ENCODE measurements around the gene WDR17. TPM values are rescaled to one million over a fixed set of nuclear protein-coding genes. Genes with fewer than 3 reads are reported as not detected.
A peak's percentile ranks its signal among the peaks of the same experiment; 100 is the strongest.

Gene WDR17
- total RNA-seq, 1 experiment from 2014 or later = 1.3 TPM

DNA sequence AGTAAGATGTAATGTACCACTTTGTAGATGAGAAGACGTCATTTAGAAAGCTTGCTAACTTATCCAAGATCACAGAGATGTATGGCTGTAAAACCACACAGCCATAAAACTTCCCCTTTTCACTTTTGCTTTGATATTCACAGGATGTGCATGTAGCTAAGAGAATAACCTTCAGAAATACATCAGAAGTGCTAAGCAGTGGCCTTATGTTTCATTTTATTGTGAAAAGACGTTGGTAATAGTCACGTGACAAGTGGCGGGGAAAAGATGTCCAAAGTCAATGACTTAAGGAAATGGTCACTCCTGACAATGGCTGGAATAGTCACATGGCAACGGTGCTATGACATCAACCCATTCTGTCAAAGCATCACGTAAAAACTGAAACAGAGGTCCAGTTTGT lies 12.9 kb upstream of the WDR17 start:
- Histone ChIP-seq H3K79me2 (ENCODE audit: low read length) (no peaks in the 10 kb centered on the region), H3K9ac (ENCODE audit: low read length) (no peak overlapping the region), H3K27me3 (ENCODE audit: low read length) (no peaks in the 10 kb centered on the region), H3F3A (ENCODE audit: low read length, unreplicated experiment) (no peaks in the 10 kb centered on the region), H3K36me3 (ENCODE audit: low read depth, low read length) (no peaks in the 10 kb centered on the region), H3K9me3 (ENCODE audit: low read length) (no peaks in the 10 kb centered on the region), H3K9me2 (replicated peaks; ENCODE audit: low read length) (no peaks in the 10 kb centered on the region), H2AFZ (ENCODE audit: low read length) (no peak overlapping the region), H3K27ac (ENCODE audit: low read length) (no peak overlapping the region), H3K4me2 (ENCODE audit: low read length) (no peak overlapping the region), H3K4me3 (ENCODE audit: low read length) (no peak overlapping the region), H3K4me1 (ENCODE audit: insufficient read depth, low read length) (no peaks in the 10 kb centered on the region), H4K20me1 (ENCODE audit: low read length) (no peaks in the 10 kb centered on the region)
- DNase-seq (no peak), ATAC-seq (no peak)
- ChIA-PET POLR2A (ENCODE audit: unreplicated experiment) (no interaction called here), CTCF (no interaction called here)
- BruUV-seq (replicated peaks) = no TSS peak
- intact Hi-C loops (cut with micrococcal nuclease) = no loop called here
- no peak for TF ChIP-seq EZH2 (IDR thresholded peaks at IDR 0.05; ENCODE audit: low read length, unreplicated experiment)
- TF ChIP-seq, protein P1, sequence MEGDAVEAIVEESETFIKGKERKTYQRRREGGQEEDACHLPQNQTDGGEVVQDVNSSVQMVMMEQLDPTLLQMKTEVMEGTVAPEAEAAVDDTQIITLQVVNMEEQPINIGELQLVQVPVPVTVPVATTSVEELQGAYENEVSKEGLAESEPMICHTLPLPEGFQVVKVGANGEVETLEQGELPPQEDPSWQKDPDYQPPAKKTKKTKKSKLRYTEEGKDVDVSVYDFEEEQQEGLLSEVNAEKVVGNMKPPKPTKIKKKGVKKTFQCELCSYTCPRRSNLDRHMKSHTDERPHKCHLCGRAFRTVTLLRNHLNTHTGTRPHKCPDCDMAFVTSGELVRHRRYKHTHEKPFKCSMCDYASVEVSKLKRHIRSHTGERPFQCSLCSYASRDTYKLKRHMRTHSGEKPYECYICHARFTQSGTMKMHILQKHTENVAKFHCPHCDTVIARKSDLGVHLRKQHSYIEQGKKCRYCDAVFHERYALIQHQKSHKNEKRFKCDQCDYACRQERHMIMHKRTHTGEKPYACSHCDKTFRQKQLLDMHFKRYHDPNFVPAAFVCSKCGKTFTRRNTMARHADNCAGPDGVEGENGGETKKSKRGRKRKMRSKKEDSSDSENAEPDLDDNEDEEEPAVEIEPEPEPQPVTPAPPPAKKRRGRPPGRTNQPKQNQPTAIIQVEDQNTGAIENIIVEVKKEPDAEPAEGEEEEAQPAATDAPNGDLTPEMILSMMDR (conservative IDR thresholded peaks at IDR 0.05; ENCODE audit: low read depth, low read length) = no peak

DNA sequence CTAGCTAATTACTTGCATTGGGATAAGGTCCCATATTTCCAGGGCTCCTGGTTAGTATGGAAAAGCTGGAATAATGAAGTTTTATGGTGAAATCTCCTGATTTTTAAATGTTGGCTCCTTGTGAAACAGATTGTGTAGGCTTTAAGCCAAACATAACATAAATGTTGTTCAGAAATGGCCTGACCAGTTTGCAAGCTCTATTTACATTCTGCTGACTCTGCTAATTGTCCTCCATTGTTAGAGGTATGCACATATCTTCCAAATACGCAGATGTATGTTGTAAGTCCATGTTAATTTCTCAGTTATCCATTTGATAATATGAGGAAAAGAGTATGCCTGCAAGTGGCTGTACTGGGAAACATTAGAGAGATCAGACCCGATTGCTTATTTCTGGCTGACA lies 11.9 kb upstream of the WDR17 start:
- no peak for ATAC-seq
- BruUV-seq (replicated peaks) = no TSS peak
- Histone ChIP-seq H3K9me2 (replicated peaks; ENCODE audit: low read length) (no peaks in the 10 kb centered on the region), H3K4me3 (ENCODE audit: low read length) (no peak overlapping the region), H4K20me1 (ENCODE audit: low read length) (no peaks in the 10 kb centered on the region), H3K9me3 (ENCODE audit: low read length) (no peaks in the 10 kb centered on the region), H3K4me2 (ENCODE audit: low read length) (no peak overlapping the region), H3K4me1 (ENCODE audit: insufficient read depth, low read length) (no peaks in the 10 kb centered on the region), H3K9ac (ENCODE audit: low read length) (no peak overlapping the region), H3F3A (ENCODE audit: low read length, unreplicated experiment) (no peaks in the 10 kb centered on the region), H3K27ac (ENCODE audit: low read length) (no peak overlapping the region), H2AFZ (ENCODE audit: low read length) (no peak overlapping the region), H3K36me3 (ENCODE audit: low read depth, low read length) (no peaks in the 10 kb centered on the region), H3K27me3 (ENCODE audit: low read length) (no peaks in the 10 kb centered on the region), H3K79me2 (ENCODE audit: low read length) (no peaks in the 10 kb centered on the region)
- ChIA-PET POLR2A (ENCODE audit: unreplicated experiment) (no interaction called here), CTCF (no interaction called here)
- intact Hi-C loops (cut with micrococcal nuclease) = no loop called here
- DNase-seq = no peak
- TF ChIP-seq EZH2 (IDR thresholded peaks at IDR 0.05; ENCODE audit: low read length, unreplicated experiment) (no peak), EZH2phosphoT487 (IDR thresholded peaks at IDR 0.05; ENCODE audit: borderline replicate concordance, low read length) (no peak)
- TF ChIP-seq, protein P1 (conservative IDR thresholded peaks at IDR 0.05; ENCODE audit: low read depth, low read length) = no peak

DNA sequence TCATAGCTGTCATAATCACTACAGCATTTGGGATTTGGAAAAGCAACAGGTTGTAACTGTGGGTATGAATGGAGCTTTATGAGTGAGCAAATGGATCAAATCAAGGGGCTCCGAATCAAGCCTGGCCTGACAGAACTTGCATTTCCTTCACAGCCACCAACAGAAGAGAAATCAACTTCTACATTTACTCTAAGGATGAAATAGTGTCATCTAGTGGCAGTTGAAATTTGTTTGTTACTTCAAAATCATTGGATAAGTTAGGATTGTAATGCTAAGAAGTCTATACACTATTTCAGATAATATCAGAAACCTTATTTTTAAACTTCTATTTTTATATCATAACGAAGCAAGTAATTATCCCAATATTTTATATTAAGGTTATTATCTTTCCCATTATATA lies 10.7 kb upstream of the WDR17 start:
- Histone ChIP-seq H3K4me3 (ENCODE audit: low read length) (no peak overlapping the region), H3K36me3 (ENCODE audit: low read depth, low read length) (no peaks in the 10 kb centered on the region), H3K4me2 (ENCODE audit: low read length) (no peak overlapping the region), H3K27me3 (ENCODE audit: low read length) (no peaks in the 10 kb centered on the region), H3K9ac (ENCODE audit: low read length) (no peak overlapping the region), H3K27ac (ENCODE audit: low read length) (no peak overlapping the region), H3K9me3 (ENCODE audit: low read length) (no peaks in the 10 kb centered on the region), H3K4me1 (ENCODE audit: insufficient read depth, low read length) (no peaks in the 10 kb centered on the region), H2AFZ (ENCODE audit: low read length) (0 out of 2 replicates have a peak overlapping the region, but pooled peaks have one; percentile 18), H3F3A (ENCODE audit: low read length, unreplicated experiment) (no peaks in the 10 kb centered on the region), H3K79me2 (ENCODE audit: low read length) (no peaks in the 10 kb centered on the region), H4K20me1 (ENCODE audit: low read length) (no peaks in the 10 kb centered on the region), H3K9me2 (replicated peaks; ENCODE audit: low read length) (no peaks in the 10 kb centered on the region)
- DNase-seq = no peak
- ATAC-seq = no peak
- TF ChIP-seq, protein P1 (conservative IDR thresholded peaks at IDR 0.05; ENCODE audit: low read depth, low read length) = peak; percentile 35; the same call in 1 of the 2 replicates
- TF ChIP-seq EZH2 (IDR thresholded peaks at IDR 0.05; ENCODE audit: low read length, unreplicated experiment) = no peak
- no peak for TF ChIP-seq EZH2phosphoT487 (IDR thresholded peaks at IDR 0.05; ENCODE audit: borderline replicate concordance, low read length)
- intact Hi-C loops (cut with micrococcal nuclease) = no loop called here
- CTCF ChIA-PET = no interaction called here
- no TSS peak for BruUV-seq (replicated peaks)
- POLR2A ChIA-PET (ENCODE audit: unreplicated experiment) = no interaction called here
